GM12878 (cell line): Measurements from ENCODE around the gene MVB12B. TPM values are rescaled to one million over a fixed set of nuclear protein-coding genes. Genes with fewer than 3 reads are reported as not detected.

Experiments
- CTCF ChIP-seq, 3 experiments: IDR thresholded peaks in 2 of 3; conservative IDR thresholded peaks in 1 of 3; 2 replicates each; pipeline ENCODE4 v1.5.1; 2011; ENCODE audit warnings: low read depth in 3 of 3, low read length in 3 of 3, mild to moderate bottlenecking in 3 of 3, control low read depth in 2 of 3, moderate library complexity in 2 of 3, inconsistent platforms in 1 of 3, mixed read lengths in 1 of 3; ENCODE audit not compliant: control insufficient read depth in 2 of 3, insufficient read depth in 1 of 3; ENCODE audit errors: extremely low read depth in 1 of 3
- SREBF2 ChIP-seq: IDR thresholded peaks from 2 replicates; pipeline ENCODE4 v1.6.1; 2012; ENCODE audit warnings: mild to moderate bottlenecking, low read length
- ZBED1 ChIP-seq: IDR thresholded peaks from 2 replicates; pipeline ENCODE4 v1.6.1; 2016; ENCODE audit warnings: borderline replicate concordance
- ZBTB4 ChIP-seq: fragments of 450-650 bp; formaldehyde crosslinking; IDR thresholded peaks from 2 replicates; pipeline ENCODE4 v1.4.0; 2022; ENCODE audit warnings: mild to moderate bottlenecking, moderate library complexity
- polyA plus RNA-seq, 11 experiments: library from polyadenylated mRNA; depleted of rRNA in 4 of 11; unstranded in 6 of 11; stranded (reverse) in 5 of 11; fragments of >200 nt; fragmentation: Nextera tagmentation in 4 of 11; fragmentation: Illumina TruSeq in 1 of 11; extraction: Ambion mirVana in 4 of 11; extraction: Trizol in 1 of 11; gene quantifications; 1 replicate in 1 of 11; 2 replicates in 10 of 11; pipeline versions ENCODE4 v1.2.1 to v1.2.3, GENCODE V29; 2011 to 2016; ENCODE audit warnings: inconsistent platforms in 2 of 11, missing spikeins in 2 of 11, low read depth in 1 of 11
- total RNA-seq, 4 experiments: library from RNA; depleted of rRNA in 3 of 4; stranded (reverse); fragments of >200 nt in 3 of 4; fragmentation: Illumina TruSeq in 1 of 4; extraction: Trizol in 1 of 4; gene quantifications; 2 replicates each; pipeline versions ENCODE4 v1.2.1 to v1.2.3, GENCODE V29; 2013 to 2021

Gene MVB12B
- total and polyA plus RNA-seq, 10 of the 15 experiments (the other 5 are each of a cell fraction or from before 2014, with no cell fraction given): 0.08 TPM; not detected in 9

- TF ChIP-seq SREBF2: no peak
- no peak for TF ChIP-seq ZBED1
- TF ChIP-seq ZBTB4: no peak
- no peak for TF ChIP-seq CTCF (IDR thresholded peaks at IDR 0.05 in 2 of 3, conservative IDR thresholded peaks at IDR 0.05 in 1 of 3; ENCODE audit: control insufficient read depth in 2 of 3, extremely low read depth in 1 of 3, insufficient read depth in 1 of 3, low read depth in 3 of 3, low read length in 3 of 3)
- TF ChIP-seq, all 136 proteins: peak for 0
Observed at GRCh38 chr9:126496781-126497659, 170.4 kb downstream of the MVB12B start (continued).
